ENCODE measurements around the gene CD3D.

DNA sequence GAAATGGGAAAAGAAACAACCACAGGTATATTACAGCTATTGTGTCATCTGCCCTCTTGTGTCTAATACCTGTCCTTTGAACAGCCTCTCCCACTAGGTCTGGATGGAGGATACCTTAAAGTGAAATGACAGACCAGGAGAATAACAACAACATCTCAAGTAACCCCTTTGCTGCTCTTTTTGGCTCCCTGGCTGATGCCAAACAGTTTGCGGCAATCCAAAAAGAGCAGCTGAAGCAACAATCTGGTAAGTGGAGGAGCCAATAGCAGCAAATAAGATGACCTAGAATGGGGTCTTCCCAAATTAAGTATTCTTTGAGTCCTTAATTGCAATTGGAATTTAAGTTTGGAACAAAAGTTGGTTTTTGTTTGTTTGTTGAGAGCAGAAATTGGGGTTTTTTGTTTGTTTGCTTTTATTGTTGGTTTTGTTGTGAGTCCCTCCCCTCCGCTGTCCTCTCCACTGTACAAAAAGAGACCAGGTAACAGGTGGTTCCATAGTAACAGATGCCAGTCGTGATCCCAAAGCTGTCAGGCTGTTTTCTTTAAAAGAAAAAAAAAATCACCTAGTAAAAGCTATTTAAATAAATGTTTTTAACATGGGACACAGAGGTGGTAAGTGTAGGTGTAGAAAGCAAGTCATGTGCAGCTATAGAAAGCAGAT, 22.6 kb upstream of the CD3D start:
- TF ChIP-seq, protein P1, sequence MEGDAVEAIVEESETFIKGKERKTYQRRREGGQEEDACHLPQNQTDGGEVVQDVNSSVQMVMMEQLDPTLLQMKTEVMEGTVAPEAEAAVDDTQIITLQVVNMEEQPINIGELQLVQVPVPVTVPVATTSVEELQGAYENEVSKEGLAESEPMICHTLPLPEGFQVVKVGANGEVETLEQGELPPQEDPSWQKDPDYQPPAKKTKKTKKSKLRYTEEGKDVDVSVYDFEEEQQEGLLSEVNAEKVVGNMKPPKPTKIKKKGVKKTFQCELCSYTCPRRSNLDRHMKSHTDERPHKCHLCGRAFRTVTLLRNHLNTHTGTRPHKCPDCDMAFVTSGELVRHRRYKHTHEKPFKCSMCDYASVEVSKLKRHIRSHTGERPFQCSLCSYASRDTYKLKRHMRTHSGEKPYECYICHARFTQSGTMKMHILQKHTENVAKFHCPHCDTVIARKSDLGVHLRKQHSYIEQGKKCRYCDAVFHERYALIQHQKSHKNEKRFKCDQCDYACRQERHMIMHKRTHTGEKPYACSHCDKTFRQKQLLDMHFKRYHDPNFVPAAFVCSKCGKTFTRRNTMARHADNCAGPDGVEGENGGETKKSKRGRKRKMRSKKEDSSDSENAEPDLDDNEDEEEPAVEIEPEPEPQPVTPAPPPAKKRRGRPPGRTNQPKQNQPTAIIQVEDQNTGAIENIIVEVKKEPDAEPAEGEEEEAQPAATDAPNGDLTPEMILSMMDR (IDR thresholded peaks at IDR 0.05), result no peak
- TF ChIP-seq POLR2A (IDR thresholded peaks at IDR 0.05), result no peak
